ENCODE measurements around the gene SPIRE2.

The SPIRE2 gene

DNA sequence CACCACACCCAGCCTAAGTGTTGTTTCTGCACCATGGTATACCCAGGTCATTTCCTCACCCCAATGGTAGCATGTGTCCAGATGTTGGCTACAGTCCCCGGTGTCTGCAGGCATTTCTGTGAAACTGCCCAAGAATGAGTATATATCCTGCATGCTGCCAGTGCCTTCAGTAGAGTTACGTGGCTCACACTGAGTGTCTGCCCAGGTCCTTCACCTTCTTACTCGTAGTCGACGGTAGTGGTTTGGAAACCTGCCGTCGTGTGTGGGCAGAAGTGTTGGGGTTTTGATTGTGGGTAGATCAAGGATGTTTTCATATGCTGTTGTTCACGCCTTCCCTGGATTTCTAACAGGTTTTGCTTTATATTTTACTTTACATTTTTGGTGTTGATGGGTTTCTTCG lies 61.9 kb downstream of the SPIRE2 start:
- no peak overlapping the region for H3K4me2 ChIP-seq (ENCODE audit: low read length)
- H3K36me3 ChIP-seq (ENCODE audit: control insufficient read depth, insufficient read depth, low read length), result peaks cover 7% of the 10 kb centered on the region
- H3K27ac ChIP-seq (ENCODE audit: low read depth, low read length), result no peak overlapping the region
- H4K8ac ChIP-seq (ENCODE audit: low read depth, low read length), result no peak overlapping the region
- no peak overlapping the region for H3K9ac ChIP-seq (ENCODE audit: low read length)
- DNase-seq, result no peak
- H3K4me3 ChIP-seq (ENCODE audit: low read length), result no peak overlapping the region
- H2BK15ac ChIP-seq (replicated peaks; ENCODE audit: low read depth), result no peak overlapping the region
- no peak overlapping the region for H3K23ac ChIP-seq (ENCODE audit: low read length)
- H3K56ac ChIP-seq (ENCODE audit: low read length), result no peak overlapping the region
- H2BK5ac ChIP-seq (ENCODE audit: low read length), result no peak overlapping the region
- no peak overlapping the region for H3K18ac ChIP-seq (ENCODE audit: low read length)
- WGBS (ENCODE audit: extremely low coverage, insufficient coverage, low lambda C conversion rate), result no CpG with 5 or more reads among the region's 9 CpGs
- no peak overlapping the region for H4K5ac ChIP-seq (ENCODE audit: low read length)
- H3K4ac ChIP-seq (ENCODE audit: low read depth, low read length), result no peak overlapping the region
- no peaks in the 10 kb centered on the region for H3K27me3 ChIP-seq (ENCODE audit: insufficient read depth, low read length, poor library complexity)
- H3K4me1 ChIP-seq (ENCODE audit: control insufficient read depth, low read depth, low read length), result no peaks in the 10 kb centered on the region
- H2BK120ac ChIP-seq (ENCODE audit: low read depth, low read length), result no peak overlapping the region
- H3K79me2 ChIP-seq (ENCODE audit: control insufficient read depth, insufficient read depth, low read length), result no peaks in the 10 kb centered on the region
- H2AK5ac ChIP-seq (ENCODE audit: low read length), result no peak overlapping the region
- H3K79me1 ChIP-seq (ENCODE audit: low read length), result no peaks in the 10 kb centered on the region

GRCh38 chr16:89890886-89891657 lies 62.8 kb downstream of the SPIRE2 start:
- no peak overlapping the region for H2BK120ac ChIP-seq (ENCODE audit: low read depth, low read length)
- no peak overlapping the region for H3K4me3 ChIP-seq (ENCODE audit: low read length)
- no peaks in the 10 kb centered on the region for H3K4me1 ChIP-seq (ENCODE audit: control insufficient read depth, low read depth, low read length)
- H2BK5ac ChIP-seq (ENCODE audit: low read length), result no peak overlapping the region
- no peak overlapping the region for H2BK15ac ChIP-seq (replicated peaks; ENCODE audit: low read depth)
- WGBS (ENCODE audit: extremely low coverage, insufficient coverage, low lambda C conversion rate), result no CpG with 5 or more reads among the region's 16 CpGs
- H3K4ac ChIP-seq (ENCODE audit: low read depth, low read length), result no peak overlapping the region
- H2AK5ac ChIP-seq (ENCODE audit: low read length), result no peak overlapping the region
- no peak for DNase-seq
- H3K4me2 ChIP-seq (ENCODE audit: low read length), result no peak overlapping the region
- H3K27ac ChIP-seq (ENCODE audit: low read depth, low read length), result no peak overlapping the region
- no peak overlapping the region for H4K5ac ChIP-seq (ENCODE audit: low read length)
- H3K36me3 ChIP-seq (ENCODE audit: control insufficient read depth, insufficient read depth, low read length), result peaks cover 10% of the 10 kb centered on the region
- no peak overlapping the region for H3K56ac ChIP-seq (ENCODE audit: low read length)
- H4K8ac ChIP-seq (ENCODE audit: low read depth, low read length), result no peak overlapping the region
- no peak overlapping the region for H3K23ac ChIP-seq (ENCODE audit: low read length)
- H3K27me3 ChIP-seq (ENCODE audit: insufficient read depth, low read length, poor library complexity), result no peaks in the 10 kb centered on the region
- H3K9ac ChIP-seq (ENCODE audit: low read length), result no peak overlapping the region
- H3K79me1 ChIP-seq (ENCODE audit: low read length), result no peaks in the 10 kb centered on the region
- no peak overlapping the region for H3K18ac ChIP-seq (ENCODE audit: low read length)
- no peaks in the 10 kb centered on the region for H3K79me2 ChIP-seq (ENCODE audit: control insufficient read depth, insufficient read depth, low read length)

DNA sequence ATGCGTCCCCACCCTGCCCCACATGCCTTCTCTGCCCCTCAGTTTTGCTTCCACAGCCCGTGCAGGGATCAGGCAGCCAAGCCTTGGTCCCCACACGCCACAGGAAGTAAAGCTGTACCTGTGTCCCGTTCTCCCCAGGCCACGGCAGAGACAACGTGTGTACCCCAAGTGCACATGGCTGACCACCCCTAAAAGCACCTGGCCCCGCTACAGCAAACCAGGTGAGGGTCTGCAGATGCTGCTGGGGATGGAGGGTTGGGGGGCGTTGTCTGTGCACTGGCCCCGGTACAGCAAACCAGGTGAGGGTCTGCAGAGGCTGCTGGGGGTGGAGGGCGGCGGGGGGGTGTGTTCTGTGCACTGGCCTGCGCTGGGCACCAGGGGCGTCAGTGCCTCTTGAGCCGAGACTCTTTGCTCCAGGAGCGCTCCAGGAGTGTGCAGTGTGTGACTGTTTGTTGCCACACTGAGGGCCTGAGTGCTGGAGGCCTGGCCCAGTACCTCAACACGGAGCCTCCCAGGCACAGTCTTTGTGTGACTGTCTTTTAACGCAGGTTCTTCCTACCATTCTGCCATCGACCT lies 63.9 kb downstream of the SPIRE2 start:
- H3K27me3 ChIP-seq (ENCODE audit: insufficient read depth, low read length, poor library complexity), result no peaks in the 10 kb centered on the region
- H2BK120ac ChIP-seq (ENCODE audit: low read depth, low read length), result no peak overlapping the region
- no peak overlapping the region for H3K9ac ChIP-seq (ENCODE audit: low read length)
- no peak overlapping the region for H4K5ac ChIP-seq (ENCODE audit: low read length)
- H2BK15ac ChIP-seq (replicated peaks; ENCODE audit: low read depth), result no peak overlapping the region
- H3K79me2 ChIP-seq (ENCODE audit: control insufficient read depth, insufficient read depth, low read length), result no peaks in the 10 kb centered on the region
- H3K36me3 ChIP-seq (ENCODE audit: control insufficient read depth, insufficient read depth, low read length), result peaks cover 11% of the 10 kb centered on the region
- no peak overlapping the region for H3K56ac ChIP-seq (ENCODE audit: low read length)
- no peak overlapping the region for H2BK5ac ChIP-seq (ENCODE audit: low read length)
- no peak overlapping the region for H3K27ac ChIP-seq (ENCODE audit: low read depth, low read length)
- H4K8ac ChIP-seq (ENCODE audit: low read depth, low read length), result no peak overlapping the region
- H3K4me2 ChIP-seq (ENCODE audit: low read length), result no peak overlapping the region
- no peak overlapping the region for H3K23ac ChIP-seq (ENCODE audit: low read length)
- H3K4me3 ChIP-seq (ENCODE audit: low read length), result no peak overlapping the region
- WGBS (ENCODE audit: extremely low coverage, insufficient coverage, low lambda C conversion rate), result no CpG with 5 or more reads among the region's 18 CpGs
- no peaks in the 10 kb centered on the region for H3K4me1 ChIP-seq (ENCODE audit: control insufficient read depth, low read depth, low read length)
- H2AK5ac ChIP-seq (ENCODE audit: low read length), result no peak overlapping the region
- H3K79me1 ChIP-seq (ENCODE audit: low read length), result no peaks in the 10 kb centered on the region
- H3K4ac ChIP-seq (ENCODE audit: low read depth, low read length), result no peak overlapping the region
- no peak for DNase-seq
- H3K18ac ChIP-seq (ENCODE audit: low read length), result no peak overlapping the region

DNA sequence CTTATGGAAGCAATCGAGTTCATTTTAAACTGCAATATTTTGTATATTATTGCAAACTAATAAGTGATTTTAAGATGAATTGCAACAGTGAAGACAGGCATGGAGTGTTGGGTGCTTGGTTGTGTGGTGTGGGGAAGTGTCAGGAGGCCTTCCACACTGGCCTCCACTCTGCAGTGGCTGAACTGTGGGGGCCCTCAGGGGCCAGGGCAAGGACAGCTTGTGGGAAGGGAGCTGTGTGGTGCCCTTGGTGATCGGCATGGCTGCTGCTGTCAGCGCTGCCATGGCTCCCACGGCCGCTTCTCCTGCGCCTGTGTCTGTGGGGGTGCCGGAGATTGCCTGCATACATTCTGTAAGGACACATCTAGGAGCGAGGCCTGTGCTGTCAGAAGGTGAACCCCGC lies 64.4 kb downstream of the SPIRE2 start:
- Histone ChIP-seq H3K4ac (ENCODE audit: low read depth, low read length) (no peak overlapping the region), H2AK5ac (ENCODE audit: low read length) (no peak overlapping the region), H2BK15ac (replicated peaks; ENCODE audit: low read depth) (no peak overlapping the region), H3K27ac (ENCODE audit: low read depth, low read length) (no peak overlapping the region), H4K8ac (ENCODE audit: low read depth, low read length) (no peak overlapping the region), H3K4me3 (ENCODE audit: low read length) (no peak overlapping the region), H2BK5ac (ENCODE audit: low read length) (no peak overlapping the region), H4K5ac (ENCODE audit: low read length) (no peak overlapping the region), H3K18ac (ENCODE audit: low read length) (no peak overlapping the region), H3K56ac (ENCODE audit: low read length) (no peak overlapping the region), H3K79me2 (ENCODE audit: control insufficient read depth, insufficient read depth, low read length) (no peaks in the 10 kb centered on the region), H3K23ac (ENCODE audit: low read length) (no peak overlapping the region), H3K9ac (ENCODE audit: low read length) (no peak overlapping the region), H3K4me2 (ENCODE audit: low read length) (no peak overlapping the region), H3K79me1 (ENCODE audit: low read length) (no peaks in the 10 kb centered on the region), H3K4me1 (ENCODE audit: control insufficient read depth, low read depth, low read length) (no peaks in the 10 kb centered on the region), H3K36me3 (ENCODE audit: control insufficient read depth, insufficient read depth, low read length) (peaks cover 13% of the 10 kb centered on the region), H3K27me3 (ENCODE audit: insufficient read depth, low read length, poor library complexity) (no peaks in the 10 kb centered on the region), H2BK120ac (ENCODE audit: low read depth, low read length) (no peak overlapping the region)
- WGBS (ENCODE audit: extremely low coverage, insufficient coverage, low lambda C conversion rate), result no CpG with 5 or more reads among the region's 9 CpGs
- no peak for DNase-seq

- H3K4me2 ChIP-seq (ENCODE audit: low read length), result no peak overlapping the region
- peaks cover 16% of the 10 kb centered on the region for H3K36me3 ChIP-seq (ENCODE audit: control insufficient read depth, insufficient read depth, low read length)
- H3K27ac ChIP-seq (ENCODE audit: low read depth, low read length), result no peak overlapping the region
- no peak overlapping the region for H3K4me3 ChIP-seq (ENCODE audit: low read length)
- no peak overlapping the region for H3K9ac ChIP-seq (ENCODE audit: low read length)
- no peak for DNase-seq
- H3K18ac ChIP-seq (ENCODE audit: low read length), result no peak overlapping the region
- H3K4me1 ChIP-seq (ENCODE audit: control insufficient read depth, low read depth, low read length), result no peaks in the 10 kb centered on the region
- H4K5ac ChIP-seq (ENCODE audit: low read length), result no peak overlapping the region
- WGBS (ENCODE audit: extremely low coverage, insufficient coverage, low lambda C conversion rate), result no CpG with 5 or more reads among the region's 45 CpGs
- H2BK120ac ChIP-seq (ENCODE audit: low read depth, low read length), result no peak overlapping the region
- H2AK5ac ChIP-seq (ENCODE audit: low read length), result no peak overlapping the region
- H4K8ac ChIP-seq (ENCODE audit: low read depth, low read length), result no peak overlapping the region
- no peaks in the 10 kb centered on the region for H3K79me1 ChIP-seq (ENCODE audit: low read length)
- no peaks in the 10 kb centered on the region for H3K27me3 ChIP-seq (ENCODE audit: insufficient read depth, low read length, poor library complexity)
- H3K4ac ChIP-seq (ENCODE audit: low read depth, low read length), result no peak overlapping the region
- H3K79me2 ChIP-seq (ENCODE audit: control insufficient read depth, insufficient read depth, low read length), result no peaks in the 10 kb centered on the region
- H2BK15ac ChIP-seq (replicated peaks; ENCODE audit: low read depth), result no peak overlapping the region
- H3K56ac ChIP-seq (ENCODE audit: low read length), result no peak overlapping the region
- no peak overlapping the region for H2BK5ac ChIP-seq (ENCODE audit: low read length)
- H3K23ac ChIP-seq (ENCODE audit: low read length), result no peak overlapping the region
These were observed 65.6 kb downstream of the SPIRE2 start for GRCh38 chr16:89893642-89894548.
